ENCODE data around the gene PLAAT3.
A peak's percentile ranks its signal among the peaks of the same experiment; 100 is the strongest.
"Not testable (repeated sequence)": the region's sequence is repeated elsewhere in the genome, so short reads cannot be mapped to it uniquely, and the experiment has no call there.

Gene PLAAT3

DNA sequence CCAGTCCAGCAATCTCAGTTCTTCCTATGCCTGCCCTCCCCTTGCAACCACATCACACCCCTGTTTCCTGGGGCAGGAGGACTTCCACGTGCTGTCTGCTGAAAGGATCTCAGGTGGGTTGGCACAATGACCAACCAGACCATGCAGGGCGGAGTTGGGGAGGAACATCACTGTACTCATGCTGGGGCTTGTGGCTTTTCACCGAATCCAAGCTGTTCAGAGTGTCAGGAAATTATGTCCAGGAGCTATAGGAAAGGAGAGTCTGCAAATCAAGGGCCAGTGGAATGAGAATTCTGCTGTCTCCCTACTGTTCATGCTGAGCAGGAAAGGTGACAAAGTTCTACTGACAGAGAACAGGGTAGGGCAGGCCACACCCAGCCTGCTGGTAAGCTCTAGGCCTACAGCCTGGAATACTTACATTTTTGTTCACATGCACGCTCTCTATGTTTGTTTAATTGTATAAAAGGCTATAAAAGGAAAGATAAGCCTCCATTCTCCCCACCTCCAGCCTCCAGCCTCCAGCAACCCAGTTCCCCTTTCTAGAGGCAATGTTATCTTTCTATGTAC lies 49.4 kb downstream of the PLAAT3 start:
- no peak for DNase-seq

DNA sequence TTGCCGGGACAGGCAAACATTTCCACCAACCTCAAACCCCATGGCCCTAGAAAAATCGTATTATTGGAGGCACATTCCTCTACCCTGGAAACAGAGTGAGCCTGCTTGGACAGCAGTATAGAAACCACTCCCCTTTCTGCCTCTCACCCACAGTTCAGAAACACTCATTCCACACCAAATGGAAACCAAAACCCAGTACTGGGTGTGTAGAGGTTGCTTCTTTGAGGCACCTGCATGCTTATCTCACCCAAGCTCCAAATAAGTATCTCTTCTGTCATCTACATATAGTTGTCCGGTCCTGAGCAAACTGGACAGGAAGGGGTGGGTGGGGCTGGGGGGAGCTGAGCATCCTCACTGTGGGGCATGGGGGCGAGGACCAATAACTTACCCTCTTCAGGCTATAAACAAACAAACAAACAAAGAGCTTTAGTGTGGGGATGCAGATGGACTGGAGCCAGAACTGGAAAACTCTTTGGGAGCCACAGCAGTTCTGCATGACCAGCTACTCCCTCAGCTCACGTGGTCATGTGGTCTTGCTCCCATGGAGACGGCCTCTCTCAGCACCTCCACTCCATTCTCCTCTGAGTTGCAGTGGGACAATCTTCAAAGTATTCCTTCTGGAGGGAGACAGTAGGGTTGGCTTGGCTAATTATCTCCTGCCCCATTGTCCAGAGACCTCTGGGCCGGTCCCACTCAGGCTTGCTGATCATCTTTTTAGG lies 50.0 kb downstream of the PLAAT3 start:
- DNase-seq, result no peak

DNA sequence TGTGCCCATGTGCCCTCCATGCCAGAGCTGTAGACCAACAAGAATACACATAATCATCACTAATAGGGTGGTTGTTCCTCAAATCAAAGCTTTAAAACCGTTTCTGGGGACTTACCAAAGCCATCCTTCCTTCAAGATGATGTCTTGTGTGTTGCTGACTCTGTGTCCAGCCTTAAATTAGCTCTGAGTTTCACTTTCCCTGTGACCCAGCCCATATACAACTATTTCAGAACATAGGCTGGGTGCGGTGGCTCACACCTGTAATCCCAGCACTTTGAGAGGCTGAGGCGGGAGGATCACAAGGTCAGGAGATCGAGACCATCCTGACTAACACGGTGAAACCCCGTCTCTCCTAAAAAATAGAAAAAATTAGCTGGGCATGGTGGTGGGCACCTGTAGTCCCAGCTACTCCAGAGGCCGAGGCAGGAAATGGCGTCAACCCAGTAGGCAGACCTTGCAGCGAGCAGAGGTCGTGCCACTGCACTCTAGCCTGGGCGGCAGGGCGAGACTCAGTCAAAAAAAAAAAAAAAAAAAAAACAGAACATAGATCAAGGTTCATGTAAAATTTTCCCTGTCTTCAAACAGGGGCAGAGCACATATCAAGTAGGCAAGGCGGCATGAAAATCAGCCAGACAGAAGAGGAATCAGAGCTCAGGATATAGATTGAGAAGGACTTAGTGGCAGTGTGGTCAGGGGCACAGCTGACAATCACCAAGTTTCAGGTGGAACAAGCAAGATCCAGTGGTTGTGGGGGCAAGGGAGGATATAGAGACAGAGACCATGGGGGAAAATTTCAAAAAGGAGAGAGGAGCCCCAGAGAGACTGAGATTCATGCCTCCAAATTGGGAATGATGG lies 50.8 kb downstream of the PLAAT3 start, which contains the start of gene PLAAT2:
PLAAT2 (minus strand) TSS at position 179 of the 855 bp plus-strand sequence; CDS start at position 124, 55 bp downstream.
- no peak for DNase-seq

DNA sequence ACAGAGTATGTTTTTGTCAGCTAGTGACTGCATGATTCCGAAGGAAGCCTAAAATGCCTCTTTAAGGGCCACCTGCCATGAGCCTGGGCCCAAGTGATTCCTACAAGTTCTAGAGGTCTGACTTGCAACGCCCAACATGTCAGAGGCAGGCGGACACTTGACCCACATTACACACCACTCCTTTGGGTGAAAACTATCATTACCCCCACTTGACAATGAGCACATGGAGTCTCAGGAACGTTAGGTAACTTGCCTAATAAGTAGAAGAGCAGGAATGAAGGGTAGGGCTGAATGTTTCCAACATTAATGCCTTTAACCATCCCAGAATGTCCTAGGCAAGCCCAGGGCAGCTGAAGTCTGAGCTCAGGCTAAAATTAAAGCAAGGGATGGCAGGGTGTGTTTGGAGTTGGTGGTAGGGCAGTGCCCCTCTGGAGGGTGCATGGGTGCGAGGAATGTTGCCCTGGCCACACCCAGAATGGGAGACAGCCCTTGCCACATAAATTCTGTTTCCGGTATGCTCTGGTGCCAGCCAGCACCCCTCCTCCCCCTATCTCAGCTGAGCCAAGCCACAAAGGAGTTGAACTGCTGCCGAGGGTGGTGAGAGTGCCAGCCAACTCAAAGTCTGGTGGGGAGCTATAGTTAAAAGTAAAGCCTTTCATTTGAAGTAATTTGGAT lies 53.6 kb downstream of the PLAAT3 start:
- peak; percentile 36 for DNase-seq

DNA sequence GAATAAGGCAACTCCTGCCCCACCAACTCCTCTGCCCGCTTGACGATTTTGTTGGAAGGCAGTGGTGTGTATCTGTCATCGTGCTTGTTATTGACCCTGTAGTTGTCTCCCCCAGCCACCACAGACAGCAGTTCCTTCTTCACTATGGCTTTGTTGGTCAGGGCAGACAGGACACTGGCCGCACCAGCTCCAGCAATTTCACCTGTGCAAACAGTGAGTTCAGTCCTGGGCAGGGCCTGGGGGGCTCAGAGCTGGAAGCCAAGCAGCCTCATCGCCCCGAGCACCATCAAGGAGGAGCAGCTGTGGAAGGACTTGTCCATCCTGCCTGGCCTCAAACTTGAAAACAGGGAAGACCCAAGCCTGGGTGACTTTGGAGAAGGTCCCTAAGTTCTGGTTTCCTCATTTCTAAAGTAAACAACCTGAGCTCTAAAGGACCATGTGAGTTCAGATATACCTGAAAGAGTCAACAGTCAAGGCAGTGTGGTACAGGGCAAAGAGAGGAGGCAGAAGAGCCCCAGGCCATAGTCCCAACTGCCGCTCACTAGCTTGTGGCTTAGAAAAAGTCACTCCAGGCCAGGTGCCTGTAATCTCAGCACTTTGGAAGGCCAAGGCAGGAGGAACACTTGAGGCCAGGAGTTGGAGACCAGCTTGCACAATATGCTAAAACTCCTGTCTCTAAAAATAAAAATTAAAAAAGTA lies 55.6 kb downstream of the PLAAT3 start:
- no peak for DNase-seq

DNA sequence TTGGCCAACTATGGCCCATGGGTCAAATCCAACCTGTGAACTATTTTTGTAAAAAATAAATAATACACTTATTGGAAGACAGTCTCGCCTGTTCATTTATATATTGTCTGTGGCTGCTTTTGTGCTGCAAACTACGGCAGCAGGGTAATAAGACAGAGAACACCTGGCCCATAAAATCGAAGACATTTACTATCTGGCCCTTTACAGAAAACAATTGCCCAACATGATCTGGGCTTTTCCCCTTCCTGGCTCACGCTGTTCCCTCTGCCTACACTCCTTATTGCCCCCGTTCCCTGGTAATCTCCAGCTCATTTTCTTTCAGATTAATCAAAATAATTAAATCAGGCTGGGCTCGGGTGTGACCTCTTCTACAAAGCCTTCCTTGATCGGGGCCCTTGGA lies 56.7 kb downstream of the PLAAT3 start:
- DNase-seq, result no peak

DNA sequence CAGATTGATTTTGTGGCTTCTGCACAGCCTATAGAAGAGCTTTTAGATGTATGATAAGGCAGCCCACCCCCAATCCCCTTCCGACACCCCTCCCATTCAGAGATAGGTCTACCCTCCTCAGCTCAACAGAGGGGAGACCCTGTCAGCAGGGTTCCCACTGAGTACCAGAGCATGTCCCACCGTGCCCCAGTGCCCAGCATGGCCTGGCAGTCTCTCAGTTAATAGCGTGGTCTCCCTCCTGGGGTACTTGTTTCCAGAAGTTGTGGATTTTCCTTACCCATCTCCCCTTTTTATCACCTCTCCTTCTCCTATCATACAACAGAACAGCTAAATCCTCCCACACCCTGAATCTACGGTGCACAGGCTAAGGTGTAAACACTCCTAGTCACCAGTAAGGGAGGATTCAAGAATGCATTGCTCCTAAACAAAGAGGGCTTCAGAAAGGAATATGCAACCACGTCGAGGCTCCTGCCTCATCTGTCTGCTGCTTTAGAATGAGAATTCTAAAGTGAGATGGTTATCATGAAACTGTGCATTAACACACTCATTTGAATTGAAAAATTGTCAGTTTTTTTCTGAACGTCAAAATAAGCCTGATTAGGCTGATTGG lies 57.7 kb downstream of the PLAAT3 start:
- no peak for DNase-seq

DNA sequence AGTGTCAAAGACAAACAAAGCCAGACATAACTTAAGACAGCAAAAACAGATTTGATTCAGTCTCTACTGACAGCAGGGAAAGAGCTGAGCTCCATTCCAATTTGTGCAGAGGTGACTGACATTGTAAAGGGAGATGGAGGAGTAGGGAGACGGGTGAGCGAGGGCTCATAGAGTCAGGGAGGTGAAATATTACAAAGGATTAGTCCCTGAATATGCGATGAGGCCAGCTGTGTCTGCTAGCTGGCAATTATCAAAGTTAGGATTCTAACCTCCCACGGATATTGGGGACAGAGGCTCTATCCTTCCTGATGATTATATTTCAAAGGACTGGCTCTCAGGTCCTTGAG lies 59.4 kb downstream of the PLAAT3 start:
- no peak for DNase-seq

DNA sequence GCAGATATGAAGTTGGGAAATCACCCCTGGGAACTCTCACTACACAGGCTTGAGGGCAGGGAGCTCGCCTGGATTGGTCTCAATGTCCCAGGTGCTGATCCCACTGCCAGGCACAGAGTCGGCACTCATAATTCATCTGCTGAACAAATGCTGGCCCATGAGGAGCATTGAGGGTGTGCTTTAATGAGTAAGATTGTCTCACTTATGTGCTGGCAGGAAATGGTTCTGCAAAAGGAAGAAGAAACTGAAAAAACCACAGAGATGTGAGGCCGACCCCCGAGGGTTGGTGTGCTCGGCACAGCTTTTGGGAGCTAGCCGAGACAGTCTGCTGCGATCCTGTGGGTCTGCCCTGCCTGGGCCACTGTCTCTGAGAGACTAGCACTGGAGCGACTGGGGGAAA lies 60.5 kb downstream of the PLAAT3 start:
- DNase-seq, result peak; percentile 57

DNA sequence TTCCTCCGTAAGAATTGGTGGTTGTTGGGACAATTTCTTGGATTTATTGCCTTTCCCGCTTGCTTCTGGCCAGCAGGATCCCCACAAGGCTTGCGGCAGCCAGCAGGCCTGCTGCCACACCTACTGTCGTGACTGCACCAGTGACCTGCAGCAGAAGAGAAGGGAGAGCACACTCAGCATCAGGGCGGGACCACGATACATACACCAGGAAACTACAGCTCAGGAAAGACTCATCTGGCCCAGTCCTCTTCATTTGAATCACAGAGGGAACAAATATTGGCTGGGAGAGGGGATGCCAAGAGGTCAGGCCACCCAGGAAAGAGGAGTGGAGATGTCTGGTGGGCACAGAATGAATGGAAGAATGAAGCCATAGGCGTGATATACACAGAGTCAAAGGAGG lies 61.3 kb downstream of the PLAAT3 start:
- DNase-seq, result no peak

DNA sequence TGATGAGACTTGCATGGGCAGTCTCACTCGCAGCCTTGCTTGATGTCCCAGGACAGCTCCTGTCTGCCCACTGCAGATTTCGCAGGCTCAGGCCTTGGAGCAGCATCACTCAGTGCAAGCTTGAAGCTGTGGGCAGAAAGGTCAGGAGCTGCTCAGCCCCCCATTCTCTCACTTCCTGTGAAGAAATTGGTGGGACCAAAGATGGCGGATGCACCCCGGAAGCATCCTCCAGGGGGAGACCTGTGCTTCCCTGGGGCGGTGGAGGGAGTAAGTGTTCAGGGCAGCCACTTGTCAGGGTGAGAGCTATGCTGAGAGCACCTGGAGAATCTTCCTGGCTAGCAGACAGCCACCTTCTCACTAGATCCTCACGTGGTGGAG lies 62.4 kb downstream of the PLAAT3 start:
- DNase-seq, result peak; percentile 43

DNA sequence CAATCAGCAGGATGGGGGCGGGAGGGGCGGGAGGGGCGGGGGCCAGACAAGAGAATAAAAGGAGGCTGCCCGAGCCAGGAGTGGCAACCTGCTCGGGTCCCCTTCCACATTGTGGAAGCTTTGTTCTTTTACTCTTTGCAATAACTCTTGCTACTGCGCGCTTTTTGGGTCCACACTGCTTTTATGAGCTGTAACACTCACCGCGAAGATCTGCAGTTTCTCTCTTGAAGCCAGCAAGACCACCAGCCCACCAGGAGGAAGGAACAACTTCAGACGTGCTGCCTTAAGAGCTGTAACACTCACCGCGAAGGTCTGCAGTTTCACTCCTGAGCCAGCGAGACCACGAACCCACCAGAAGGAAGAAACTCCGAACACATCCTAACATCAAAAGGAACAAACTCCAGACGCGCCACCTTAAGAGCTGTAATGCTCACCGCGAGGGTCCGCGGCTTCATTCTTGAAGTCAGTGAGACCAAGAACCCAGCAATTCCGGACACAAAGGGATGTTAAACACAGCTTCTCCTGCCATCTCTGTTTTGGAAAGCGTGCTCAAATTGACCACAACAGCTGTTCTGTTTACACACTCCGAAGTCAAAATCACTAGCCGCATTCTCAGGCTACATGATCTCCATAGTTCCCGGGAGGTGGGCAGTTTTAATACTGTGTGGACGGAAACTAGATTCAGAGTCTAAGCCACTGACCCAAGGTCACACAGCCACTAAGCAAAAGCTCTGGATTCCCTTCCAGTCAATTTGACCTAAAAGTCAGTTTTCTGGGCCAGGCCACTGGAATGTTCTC lies 62.9 kb downstream of the PLAAT3 start:
- DNase-seq, result no peak

DNA sequence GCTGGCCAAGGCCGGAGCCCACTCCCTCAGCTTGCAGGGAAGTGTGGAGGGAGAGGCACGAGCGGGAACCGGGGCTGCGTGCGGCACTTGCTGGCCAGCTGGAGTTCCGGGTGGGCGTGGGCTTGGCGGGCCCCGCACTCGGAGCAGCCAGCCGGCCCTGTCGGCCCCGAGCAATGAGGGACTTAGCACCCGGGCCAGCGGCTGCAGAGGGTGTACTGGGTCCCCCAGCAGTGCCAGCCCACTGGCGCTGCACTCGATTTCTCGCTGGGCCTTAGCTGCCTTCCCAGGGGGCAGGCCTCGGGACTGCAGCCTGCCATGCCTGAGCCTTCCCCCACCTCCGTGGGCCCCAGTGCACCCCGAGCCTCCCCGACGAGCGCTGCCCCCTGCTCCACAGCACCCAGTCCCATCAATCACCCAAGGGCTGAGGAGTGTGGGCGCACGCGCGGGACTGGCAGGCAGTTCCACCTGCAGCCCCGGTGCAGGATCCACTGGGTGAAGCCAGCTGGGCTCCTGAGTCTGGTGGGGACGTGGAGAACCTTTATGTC lies 64.0 kb downstream of the PLAAT3 start:
- DNase-seq, result not testable (repeated sequence)

DNA sequence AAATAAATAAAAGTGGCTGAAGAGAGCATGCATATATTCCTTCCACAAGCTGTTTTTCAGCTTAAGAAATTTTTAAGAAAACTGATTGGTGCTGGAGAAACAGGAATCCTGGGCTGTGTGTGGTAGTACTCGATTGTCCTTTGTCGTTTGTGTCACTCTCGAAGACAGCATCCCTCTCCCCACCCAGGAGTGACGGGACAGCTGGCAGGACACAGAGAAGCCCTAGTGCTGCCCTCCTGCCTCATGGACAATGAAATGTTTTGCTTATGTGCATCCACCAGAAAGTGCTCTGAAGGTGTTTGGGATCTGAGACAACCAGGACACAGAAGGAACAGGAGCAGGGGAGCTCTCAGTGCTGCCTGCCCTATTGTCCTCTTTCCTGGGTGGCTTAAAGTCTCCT lies 64.8 kb downstream of the PLAAT3 start:
- DNase-seq, result no peak

DNA sequence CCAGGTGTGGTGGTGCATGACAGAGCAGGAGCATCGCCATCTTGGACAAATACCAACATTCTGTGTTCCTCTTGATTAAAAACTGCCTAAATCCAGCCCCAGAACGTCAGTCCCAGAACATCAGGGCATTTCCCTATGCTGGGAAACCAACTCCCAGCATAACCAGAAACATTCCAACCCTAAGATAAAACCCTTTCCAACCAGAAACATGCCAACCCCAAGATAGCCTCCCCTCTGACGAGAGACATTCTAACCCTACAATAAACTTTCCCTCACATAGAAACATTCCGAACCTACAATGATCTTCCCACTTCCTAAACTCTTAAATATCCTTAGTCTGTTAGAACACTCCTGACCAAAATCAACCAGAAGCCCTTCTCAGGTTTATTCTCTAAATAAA lies 66.1 kb downstream of the PLAAT3 start:
- DNase-seq, result no peak

DNA sequence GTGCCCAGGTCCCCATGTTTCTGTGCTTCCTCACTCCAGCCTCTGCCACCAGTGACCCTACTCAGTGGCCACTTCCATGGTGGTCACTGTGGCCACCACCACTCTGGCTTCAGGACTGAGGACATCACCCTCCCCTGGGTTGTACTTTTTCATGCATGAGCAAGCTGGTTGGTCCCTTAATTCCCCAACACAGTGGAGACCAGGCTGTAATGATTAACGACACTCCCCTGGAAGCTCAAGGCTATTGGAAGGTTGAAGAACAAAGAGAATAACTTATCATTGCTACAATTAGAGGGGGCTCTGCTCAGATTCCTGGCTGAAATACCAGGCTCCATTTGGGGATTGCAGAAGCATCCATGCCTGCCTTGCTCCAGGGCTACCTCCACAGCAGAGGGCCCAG lies 67.2 kb downstream of the PLAAT3 start:
- no peak for DNase-seq

DNA sequence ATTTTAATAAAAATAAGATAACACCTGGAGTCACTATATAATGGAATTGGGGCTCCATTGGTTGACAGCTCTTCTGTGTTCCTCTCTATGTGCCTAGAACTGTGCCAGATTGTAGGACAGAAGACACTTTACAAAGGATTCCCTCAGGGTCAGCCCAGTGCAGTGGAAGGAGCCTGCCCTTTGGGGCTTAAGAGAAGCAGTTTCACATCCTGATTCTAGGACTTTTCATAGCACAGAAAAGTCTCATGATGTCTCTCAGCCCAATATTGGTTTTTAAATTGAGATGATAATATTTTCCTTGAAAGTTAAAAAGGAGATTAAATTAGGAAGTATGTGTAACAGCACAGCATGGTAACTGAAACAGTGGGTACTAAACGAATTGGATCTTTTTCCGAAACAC lies 70.5 kb downstream of the PLAAT3 start:
- no peak for DNase-seq

DNA sequence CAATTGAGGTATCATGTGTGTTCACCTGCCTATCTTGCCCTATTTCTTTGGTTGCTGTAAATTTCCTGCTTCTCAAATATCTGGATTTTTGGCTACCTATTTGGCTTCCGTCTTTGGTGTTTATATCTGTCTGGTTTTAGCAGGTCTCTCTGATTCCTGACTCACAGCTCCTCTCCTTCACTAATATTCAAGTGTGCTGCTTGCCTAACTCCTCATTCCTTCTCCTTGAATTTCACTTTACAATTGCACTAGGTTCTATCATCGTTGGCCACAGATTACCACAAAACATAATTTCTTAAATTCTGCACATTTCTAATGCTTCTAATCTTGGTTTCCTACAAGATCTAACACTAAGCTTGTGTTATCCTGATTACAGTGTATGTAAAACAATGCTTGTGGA lies 71.7 kb downstream of the PLAAT3 start:
- not testable (repeated sequence) for DNase-seq

DNA sequence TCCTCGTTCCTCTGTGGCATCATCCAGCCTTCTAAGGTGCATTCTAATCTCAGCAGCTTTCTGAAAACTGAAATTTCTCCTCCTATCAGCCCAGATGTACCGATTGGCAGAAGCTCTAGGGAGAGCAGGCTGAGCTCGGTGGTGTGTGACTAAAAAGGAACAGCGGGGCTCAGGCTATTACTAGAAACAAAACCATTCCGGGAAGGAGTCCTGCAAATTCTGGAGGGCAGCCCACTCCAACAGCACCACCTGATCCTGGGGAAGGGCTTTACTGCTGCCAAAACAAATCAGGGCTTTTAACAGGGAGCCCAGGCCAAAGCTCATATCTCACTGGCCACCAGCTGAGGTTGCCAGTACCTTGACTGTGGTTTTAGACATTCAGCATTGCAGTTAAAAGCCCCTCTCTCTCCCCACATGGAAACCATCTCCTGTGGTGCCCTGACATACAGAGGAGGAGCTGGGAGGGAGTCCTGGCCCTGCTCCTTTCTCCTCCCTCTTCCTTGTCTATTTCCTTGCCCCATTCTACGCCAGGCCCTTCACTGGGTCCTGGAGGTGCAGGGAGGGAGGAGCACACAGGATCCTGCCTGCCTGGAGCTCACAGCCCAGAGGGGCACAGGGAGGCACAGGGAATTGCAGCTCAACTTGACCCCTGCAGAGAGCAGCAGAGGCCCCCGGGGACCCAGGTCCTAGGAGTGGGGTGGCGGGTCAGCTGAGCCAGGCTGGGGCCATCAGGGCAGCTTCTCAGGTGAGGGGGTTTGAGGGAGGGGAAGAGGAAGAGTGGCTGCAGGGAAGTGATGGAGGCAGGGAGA lies 76.7 kb downstream of the PLAAT3 start:
- no peak for DNase-seq

DNA sequence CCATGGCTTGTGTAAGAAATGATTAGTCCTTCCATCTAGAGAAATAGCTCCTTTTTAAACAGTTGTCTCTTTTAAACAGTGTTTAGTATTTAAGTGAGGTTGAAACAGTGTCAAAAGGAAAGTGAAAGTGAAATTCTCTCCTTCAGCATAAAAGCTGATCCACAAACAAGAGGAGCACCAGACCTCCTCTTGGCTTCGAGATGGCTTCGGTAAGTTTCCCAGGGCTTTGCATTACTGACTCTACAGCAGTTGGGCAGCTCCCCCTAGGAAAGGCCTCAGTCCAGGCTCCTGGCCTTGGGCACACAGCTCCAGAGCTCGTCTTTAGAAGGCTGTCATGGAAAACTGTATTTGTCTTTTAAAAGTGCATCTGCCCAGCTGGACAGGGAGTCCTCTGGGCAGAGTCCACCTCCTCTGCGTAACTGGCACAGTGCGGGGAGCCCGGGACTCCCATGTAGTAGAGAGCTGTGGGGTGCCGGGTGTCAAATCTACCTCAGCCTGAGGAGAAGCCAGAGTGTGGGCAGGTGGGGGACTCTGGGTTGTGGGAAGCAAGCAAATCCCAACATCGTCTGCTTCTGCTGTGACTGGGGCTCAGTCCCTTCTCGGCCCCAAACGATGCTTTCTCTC lies 77.5 kb downstream of the PLAAT3 start, which contains the start of gene PLAAT4:
PLAAT4 (plus strand) TSS at position 140 of the 624 bp plus-strand sequence; CDS start at position 201, 61 bp downstream.
- DNase-seq, result no peak
